ENCODE results near the gene TPM2.

Gene TPM2

DNA sequence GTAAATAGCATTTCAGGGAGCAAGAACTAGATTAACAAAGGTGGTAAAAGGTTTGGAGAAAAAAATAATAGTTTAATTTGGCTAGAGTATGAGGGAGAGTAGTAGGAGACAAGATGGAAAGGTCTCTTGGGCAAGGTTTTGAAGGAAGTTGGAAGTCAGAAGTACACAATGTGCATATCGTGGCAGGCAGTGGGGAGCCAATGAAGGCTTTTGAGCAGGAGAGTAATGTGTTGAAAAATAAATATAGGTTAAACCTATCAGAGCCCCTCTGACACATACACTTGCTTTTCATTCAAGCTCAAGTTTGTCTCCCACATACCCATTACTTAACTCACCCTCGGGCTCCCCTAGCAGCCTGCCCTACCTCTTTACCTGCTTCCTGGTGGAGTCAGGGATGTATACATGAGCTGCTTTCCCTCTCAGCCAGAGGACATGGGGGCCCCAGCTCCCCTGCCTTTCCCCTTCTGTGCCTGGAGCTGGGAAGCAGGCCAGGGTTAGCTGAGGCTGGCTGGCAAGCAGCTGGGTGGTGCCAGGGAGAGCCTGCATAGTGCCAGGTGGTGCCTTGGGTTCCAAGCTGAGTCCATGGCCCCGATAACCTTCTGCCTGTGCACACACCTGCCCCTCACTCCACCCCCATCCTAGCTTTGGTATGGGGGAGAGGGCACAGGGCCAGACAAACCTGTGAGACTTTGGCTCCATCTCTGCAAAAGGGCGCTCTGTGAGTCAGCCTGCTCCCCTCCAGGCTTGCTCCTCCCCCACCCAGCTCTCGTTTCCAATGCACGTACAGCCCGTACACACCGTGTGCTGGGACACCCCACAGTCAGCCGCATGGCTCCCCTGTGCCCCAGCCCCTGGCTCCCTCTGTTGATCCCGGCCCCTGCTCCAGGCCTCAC, 16.3 kb downstream of the TPM2 start, which contains the start of gene CA9:
CA9 (plus strand) TSS at position 797 of the 893 bp plus-strand sequence; CDS start at position 829, 32 bp downstream.
- no peak for DNase-seq

DNA sequence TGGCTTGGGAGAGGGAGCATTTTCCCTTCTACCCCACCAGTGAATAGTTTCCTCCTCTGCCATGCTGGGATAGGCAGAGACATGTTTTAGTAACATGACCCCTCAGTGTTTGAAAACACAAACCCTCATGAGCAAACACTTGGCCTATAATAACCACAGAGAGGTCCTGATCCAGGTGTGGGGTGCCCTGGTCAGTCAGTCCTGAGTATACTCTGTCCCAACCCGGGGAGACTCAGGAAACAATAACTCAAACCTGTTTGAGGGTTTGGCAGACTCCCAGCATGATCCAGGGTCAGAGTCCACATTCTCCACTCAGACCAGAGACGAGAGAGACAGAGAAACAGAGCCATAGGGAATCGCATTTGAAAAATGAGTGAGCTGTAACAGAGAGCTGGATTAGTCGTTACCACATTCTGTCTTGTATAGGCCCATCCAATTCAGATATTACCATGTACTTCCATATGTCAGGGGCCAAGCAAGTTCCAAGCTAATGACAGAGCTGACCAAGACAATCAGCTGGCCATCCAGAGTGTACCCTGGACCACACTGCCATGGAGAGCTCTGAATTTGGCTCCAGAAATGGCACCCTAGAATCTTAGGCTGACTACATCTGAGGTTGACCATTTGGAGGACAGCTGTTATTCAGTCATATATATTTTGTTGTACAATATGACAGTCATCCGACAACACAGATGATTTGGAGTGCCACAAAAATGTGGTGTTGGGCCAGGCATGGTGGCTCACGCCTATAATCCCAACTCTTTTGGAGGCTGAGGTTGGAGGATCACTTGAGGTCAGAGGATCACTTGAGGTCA, 20.2 kb downstream of the TPM2 start:
- no peak for DNase-seq

DNA sequence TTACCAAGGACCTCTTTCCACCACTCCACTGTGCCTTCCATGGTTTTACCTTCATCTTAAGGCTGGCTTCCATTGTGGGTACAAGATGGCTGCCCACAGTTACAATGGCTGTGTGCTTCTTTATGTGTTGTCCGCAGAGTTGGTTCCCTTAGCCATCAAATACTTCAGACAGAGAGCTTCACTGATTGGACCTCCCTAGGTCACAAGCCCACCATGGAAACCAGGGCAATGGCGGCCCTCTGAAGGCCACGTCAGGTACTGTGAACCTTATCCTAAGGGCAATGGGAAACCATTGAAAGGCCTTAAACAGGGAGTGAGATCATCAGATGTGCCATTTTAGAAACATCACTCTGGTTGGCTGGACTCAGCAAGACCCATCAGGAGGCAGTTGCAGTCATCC, 21.8 kb downstream of the TPM2 start:
- DNase-seq = no peak

DNA sequence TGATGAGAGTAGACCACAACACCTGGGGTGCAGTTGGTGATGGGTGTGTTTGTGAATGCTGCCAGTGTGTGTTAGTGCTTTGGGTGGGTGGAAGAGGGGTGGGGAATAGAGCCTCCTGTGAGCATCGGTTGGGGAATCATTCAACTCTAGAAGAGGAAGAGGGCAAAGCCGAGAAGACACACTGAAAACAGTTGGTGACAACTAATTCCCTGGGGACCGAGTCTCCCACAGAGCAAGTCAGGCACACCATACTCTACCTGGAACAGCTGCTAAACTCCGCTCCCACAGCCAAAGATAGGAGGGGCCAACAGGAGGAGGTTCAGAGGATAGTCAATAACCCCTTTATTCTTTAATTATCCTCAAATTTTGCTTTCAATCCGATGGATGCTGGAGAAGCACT, 23.2 kb downstream of the TPM2 start:
- DNase-seq = no peak

DNA sequence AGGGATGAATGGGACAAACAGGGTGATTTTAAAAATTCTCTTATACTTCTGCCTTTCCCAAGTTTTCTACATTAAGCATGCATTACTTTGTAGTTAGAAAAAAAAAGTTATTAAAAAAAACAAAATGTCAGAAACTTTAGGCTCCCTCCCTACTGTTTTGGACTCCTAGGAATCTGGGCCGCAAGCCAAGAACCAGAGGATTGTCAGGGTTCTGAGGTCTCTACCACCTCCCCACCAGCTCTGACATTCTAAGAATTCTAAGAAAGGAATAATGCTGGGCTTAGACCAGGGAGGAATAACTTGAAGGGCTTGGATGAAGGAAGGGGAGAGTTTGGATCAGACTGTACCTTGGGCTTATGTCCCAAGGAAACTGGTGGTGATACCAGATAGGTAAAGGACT, 23.7 kb downstream of the TPM2 start:
- DNase-seq = no peak

DNA sequence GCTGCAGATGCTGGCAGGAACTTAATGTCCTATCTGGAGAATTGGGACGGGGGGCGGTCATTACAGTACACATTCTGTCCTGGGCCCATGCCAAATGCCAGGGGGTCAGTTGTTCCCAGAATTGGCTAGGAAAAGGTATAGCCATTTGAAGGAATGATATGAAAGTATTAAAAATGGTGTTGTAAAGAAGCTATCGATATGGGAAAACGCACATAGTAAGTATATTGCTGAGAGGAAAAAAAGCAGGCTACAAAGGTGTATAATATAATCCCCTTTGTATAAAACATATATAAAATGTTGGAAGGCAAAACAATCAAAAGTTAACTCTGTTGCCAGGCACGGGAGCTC, 24.3 kb downstream of the TPM2 start:
- DNase-seq = no peak

DNA sequence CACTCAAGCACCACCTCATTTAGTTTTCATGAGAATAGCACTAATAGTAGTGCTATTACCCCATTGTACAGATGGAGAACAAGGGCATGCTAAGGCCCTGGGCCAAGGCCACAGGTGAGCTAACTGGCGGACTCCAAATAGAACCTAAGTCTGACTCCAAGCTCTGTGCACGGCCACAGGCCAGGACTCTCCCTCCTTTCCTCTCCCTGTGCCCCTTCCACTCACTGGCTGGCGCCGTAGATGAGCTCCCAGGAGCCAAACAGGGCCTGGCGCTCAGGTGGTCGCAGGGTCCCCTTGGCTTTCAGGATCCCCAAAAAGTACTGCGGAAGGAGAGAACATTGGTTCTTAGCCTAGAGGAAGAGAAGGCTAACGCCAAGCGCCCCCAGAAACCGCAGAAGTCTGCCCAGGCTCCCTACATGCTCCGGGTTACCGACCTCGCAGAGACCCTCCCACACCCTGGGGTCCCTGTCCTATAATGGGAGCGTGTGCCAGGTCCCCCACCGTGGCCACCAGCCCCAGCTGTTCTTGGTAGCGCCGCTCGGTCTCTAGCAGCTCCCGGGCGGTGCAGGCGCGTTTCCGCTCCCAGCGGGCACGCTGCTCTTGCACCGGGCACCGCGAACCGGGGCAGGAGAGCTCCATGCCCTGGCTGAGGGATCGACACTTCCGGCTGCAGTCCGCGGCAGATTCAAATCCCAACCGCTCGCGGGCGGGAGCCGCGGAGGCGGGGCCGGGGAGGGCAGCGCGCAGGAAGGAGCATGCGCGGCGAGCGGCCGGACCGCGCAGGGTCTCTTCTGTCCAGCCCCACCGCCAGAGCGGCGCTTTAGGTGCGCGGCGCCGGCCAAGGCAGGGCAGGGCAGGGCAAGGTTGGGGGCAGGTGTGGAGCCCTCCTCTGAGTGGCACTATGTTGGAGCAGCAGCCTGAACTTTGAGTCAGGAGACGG, 24.9 kb downstream of the TPM2 start, which contains the start of gene ARHGEF39:
ARHGEF39 (minus strand) TSS at position 665 of the 940 bp plus-strand sequence; CDS start at position 639, 26 bp downstream.
- DNase-seq = peak; percentile 53

DNA sequence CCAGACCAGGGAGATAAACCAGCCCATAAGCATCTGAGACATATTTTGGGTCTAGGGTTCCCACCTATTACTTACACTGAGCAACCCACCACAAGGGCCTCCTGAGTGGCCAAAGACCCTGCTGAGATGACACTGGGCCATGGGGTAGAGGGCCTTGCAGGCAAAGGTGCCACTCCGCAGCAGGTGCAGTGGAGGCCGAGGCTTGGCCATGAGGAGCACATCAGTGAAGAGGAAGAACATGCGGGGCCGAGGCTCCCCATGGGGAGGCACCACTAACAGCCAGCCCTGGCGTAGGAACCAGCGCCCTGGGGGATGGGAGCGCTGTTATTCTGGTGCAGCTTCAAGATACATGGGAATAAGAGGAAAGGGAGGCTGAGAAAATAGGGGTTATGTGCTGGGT, 27.3 kb downstream of the TPM2 start:
- no peak for DNase-seq

DNA sequence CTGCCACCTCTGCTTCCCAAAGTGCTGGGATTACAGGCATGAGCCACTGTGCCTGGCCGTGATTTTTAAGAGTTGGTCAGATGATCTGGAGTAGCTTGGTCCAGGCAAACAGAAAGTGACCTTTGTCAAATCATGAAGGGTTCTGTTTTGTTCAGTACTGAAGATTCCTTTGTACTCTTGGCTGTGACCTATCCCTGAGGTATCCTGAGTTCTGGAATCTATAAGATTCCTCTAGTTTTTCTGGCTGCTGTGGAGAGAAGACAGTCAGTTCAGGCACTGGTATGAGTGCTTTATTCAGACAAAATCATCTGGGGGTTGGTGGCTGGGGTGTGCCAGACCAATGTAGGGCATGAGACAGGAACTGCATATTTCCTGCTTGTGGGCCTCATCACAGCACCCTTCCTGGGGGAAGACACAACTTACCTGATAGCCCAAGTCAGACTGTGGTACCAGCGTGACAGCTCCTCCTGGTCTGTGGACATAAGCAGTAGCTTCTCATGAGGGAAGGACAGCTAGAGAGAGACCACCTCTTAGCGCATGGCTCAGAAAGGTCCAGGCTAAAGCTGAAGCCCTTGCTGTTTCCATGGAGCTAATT, 27.9 kb downstream of the TPM2 start:
- no peak for DNase-seq

DNA sequence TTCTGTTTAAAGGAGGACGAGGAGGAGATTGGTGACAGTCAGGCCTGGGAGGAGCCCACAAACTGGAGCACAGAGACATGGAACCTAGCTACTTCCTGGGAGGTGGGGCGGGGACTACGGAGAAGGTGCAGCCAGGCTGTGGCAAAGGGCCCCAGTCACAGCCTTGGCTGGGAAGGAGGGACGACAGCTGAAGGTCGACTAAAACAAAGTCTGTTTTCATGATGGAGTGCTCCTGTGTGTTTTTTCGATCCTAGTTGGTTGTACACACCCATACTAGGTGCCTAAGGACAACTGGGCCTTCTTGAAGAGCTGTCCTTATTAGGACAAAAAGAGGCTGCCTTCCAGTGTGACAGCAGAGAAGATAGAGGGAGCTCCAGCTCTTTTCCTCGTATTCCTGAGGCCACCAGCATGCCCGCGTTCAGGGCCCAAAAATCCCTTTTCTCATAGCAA, 28.7 kb downstream of the TPM2 start:
- no peak for DNase-seq

DNA sequence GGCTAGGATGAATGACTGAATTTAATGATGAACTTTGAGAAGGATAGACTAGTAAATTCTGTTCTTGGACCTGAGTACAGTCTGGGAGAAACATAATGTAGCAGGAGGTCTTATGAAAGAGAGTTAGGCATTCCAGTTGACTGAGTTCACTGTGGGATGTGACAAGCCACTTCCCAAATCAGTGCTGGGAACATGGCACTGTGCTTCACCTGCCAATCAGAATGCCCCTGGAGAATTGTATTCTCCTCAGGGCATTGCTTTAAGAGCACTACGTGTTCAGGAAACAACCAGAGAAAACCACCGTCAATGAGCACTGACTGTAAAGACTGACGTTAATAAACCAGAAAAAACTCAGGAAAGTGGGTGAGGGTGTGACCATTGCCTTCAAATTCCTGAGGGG, 30.4 kb downstream of the TPM2 start:
- peak; percentile 26 for DNase-seq

DNA sequence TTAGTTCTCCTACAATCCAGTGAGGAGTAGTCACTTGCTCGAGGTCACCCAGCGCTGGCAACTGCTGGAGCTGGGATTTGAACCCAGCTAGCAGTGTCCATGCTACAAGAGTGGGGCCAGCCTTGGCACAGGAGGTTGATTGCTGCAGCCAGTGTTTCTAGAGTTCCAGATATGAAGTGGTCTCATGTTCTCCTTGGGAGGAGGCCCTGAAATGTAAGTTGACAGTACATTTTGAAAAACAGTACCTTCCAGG, 30.8 kb downstream of the TPM2 start:
- DNase-seq = no peak

DNA sequence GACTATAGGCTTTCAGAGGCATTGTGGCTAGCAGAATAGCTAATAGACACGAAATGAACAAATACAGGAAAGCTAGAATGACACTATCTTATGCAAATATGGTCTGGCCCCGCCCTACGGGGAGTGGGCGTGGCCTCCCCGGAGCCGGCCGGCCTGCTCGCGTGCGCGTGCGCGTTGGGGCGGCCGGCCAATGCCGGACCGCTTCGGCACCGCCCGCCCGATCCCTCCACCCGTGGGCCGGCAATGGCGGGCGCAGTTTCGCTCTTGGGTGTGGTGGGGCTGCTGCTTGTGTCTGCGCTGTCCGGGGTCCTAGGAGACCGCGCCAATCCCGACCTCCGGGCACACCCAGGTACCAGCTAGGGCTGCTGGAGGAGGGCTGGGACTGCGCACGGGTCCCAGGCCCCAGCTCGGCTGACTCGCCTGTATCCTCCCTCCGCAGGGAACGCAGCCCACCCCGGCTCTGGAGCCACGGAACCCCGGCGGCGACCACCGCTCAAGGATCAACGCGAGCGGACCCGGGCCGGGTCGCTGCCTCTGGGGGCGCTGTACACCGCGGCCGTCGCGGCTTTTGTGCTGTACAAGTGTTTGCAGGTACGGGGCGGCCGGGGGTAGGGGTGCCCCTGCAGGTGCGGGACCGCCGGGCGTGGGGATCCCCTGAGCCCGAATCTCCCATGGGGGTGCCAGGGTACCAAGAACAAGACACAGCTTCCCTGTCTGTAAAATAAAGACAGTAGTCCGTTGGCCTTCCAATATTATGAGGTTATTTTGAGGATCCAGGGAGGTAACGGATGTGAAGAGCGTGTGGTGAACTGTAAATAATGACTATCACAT, 31.4 kb downstream of the TPM2 start, which contains the start of gene CCDC107:
CCDC107 (plus strand) TSS at position 156 of the 831 bp plus-strand sequence; CDS start at position 244, 88 bp downstream.
- DNase-seq = peak; percentile 70

DNA sequence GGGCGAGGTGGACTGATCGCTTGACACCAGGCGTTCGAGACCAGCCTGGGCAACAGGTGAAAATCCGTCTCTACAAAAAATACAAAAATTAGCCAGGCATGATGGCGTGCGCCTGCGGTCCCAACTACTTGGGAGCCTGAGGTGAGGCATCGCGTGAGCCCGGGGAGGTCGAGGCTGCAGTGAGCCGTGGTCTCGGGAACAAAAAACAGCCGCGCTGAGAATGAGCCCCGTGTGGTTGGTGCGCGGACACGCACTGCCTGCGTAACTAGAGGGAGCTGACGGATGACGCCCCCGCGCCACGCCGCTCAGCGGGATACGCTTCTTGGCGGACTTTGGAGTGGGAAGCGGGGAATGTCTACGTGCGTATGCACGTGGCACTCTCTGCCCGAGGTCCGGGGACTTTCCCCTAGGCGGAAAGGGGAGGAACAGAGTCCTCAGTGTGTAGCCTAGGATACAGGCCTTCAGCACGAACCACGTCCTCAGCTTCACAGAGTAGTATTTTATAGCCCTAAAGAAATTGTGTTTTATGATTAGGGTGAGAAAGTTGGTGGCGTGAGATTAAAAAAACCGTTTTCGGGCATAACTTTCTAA, 32.1 kb downstream of the TPM2 start, which contains the start of gene RMRP:
RMRP (minus strand) TSS at position 474 of the 591 bp plus-strand sequence.
- DNase-seq = peak; percentile 93

DNA sequence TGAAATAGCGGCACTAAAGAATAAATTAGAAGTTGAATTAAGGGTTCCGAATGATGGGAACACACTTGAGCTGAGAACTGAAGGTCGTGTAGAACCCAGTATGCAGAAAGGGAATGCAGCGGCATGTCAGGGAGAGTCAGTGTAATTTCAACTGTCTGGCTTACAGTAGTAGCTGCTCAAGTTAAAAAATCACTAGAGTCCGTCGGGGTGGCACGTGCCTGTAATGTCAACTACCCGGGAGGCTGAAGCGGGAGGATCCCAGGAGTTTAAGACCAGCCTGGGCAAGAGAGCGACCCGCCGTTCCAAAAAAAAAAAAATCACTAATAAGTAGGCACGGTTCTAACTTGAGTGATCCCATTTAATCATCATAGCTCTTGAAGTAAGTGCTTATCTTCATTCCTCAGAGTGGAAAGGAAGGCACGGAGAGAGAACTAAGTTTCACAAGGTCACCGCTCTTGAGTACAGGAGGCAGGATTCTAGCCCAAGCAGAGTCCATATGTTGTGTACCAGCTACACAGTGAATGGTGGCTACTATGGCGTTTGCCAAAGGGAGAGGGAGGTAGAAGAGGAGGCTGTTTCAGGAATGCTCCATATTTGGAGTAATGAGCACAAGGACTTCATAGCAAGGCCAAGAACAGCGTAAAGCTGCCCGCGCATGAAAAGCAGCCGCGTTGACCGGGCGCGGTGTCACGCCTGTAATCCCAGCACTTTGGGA, 32.7 kb downstream of the TPM2 start:
- DNase-seq = no peak

DNA sequence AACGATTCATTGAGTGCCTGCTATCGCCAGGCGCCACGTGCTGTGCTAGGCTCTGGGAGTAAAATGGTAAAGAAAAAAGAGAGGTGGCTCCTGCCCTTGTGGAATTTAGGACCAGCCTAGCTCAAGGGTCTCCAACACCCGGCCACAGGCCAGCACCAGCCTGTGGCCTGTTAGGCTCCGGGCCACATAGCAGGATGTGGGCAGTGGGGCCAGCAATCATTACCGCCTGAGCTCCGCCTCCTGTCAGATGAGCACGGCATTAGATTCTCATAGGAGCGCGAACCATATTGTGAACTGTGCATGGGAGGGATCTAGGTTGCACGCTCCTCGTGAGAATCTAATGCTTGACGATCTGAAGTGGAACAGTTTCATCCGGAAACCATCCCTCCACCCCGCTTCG, 33.4 kb downstream of the TPM2 start:
- DNase-seq = no peak

DNA sequence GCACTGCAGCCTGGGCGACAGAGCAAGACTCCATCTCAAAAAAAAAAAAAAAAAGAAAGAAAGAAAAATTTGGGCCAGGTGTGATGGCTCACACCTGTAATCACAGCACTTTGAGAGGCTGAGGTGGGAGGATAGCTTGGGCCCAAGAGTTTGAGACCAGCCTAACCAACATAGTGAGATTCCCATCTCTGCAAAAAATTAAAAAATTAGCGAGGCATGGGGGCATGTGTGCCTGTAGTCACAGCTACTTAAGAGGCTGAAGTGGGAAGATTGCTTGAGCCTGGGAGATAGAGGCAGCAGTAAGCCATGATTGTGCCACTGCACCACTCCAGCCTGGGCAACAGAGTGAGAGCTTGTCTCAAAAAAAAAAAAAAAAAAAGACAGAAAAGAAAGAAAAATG, 36.1 kb downstream of the TPM2 start:
- no peak for DNase-seq

DNA sequence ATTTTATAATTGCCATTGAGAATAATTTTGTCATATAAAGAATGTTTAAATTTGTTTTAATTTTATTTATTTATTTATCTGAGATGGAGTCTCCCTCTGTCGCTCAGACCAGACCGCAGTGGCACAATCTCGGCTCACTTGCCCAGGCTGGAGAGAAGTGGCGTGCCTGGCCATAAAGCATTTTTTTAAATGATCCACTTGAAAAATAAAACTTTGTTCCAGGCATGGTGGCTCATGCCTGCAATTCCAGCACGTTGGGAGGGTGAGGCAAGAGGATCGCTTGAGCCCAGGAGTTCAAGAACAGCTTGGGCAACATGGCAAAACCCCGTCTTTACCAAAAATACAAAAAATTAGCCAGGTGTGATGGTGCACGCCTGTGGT, 36.9 kb downstream of the TPM2 start:
- DNase-seq = no peak

DNA sequence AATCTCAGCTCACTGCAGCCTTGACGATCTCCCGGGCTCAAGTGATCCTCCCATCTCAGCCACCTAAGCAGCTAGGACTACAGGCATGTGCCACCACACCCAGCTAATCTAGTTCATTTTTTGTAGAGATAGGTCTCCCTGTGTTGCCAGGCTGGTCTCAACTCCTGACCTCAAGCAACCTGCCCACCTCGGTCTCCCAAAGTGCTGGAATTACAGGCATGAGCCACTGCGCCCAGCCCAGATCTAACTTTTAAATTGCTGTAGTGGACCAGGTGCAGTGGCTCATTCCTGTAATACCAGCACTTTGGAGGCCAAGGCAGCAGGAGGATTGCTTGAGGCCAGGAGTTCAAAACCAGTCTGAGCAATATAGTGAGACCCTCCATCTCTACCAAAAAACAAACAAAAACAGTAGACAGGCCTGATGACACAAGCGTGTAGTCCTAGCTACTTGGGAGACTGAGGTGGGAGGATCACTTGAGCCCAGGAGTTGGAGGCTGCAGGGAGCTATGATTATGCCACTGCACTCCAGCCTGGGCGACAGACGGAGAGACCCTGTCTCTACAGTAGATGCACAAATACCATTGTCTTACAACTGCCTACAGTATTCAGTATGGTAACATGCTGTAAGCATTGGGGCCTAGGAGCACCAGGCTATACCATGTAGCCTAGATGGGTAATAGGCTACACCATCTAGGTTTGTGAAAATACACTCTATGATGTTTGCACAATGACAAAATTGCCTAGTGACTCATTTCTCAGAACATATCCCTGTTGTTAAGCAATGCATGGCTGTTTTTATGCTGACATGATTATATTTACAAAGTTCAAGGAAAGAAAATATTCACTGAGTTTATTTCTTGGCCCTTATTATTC, 37.5 kb downstream of the TPM2 start:
- DNase-seq = no peak
